Measurements from ENCODE around the gene OR51B6. TPM values are rescaled to one million over a fixed set of nuclear protein-coding genes. Genes with fewer than 3 reads are reported as not detected.
A peak's percentile ranks its signal among the peaks of the same experiment; 100 is the strongest.

Gene OR51B6
- total RNA-seq, 4 donors from 2014 or later: not detected

- no peak overlapping the region for H3K4me3 ChIP-seq
- no peaks in the 10 kb centered on the region for H3K27me3 ChIP-seq
- no peaks in the 10 kb centered on the region for H3K4me1 ChIP-seq
- H3K9me3 ChIP-seq: no peaks in the 10 kb centered on the region
- H3K36me3 ChIP-seq: no peaks in the 10 kb centered on the region
- no peak overlapping the region for H3K27ac ChIP-seq
- TF ChIP-seq CTCF (IDR thresholded peaks at IDR 0.05) (no peak), POLR2AphosphoS5 (IDR thresholded peaks at IDR 0.05) (no peak), EP300 (IDR thresholded peaks at IDR 0.05) (no peak), POLR2A (IDR thresholded peaks at IDR 0.05) (no peak)
- ATAC-seq: peak; percentile 22
These were observed 18.5 kb downstream of the OR51B6 start for GRCh38 chr11:5369789-5370188.

GRCh38 chr11:5380740-5381342, 29.5 kb downstream of the OR51B6 start:
- H3K4me3 ChIP-seq: no peak overlapping the region
- 57 to 73% methylated on average over 3 to 4 of the region's 4 CpGs for WGBS, 2 donors (ENCODE audit: low coverage in 1 of 2)
- no peak overlapping the region for H3K27ac ChIP-seq
- ATAC-seq: no peak
- H3K9me3 ChIP-seq: peaks cover 0 to 7% (median 0%) of the 10 kb centered on the region in 3 donors
- H3K27me3 ChIP-seq: no peaks in the 10 kb centered on the region
- H3K4me1 ChIP-seq: no peaks in the 10 kb centered on the region
- H3K36me3 ChIP-seq: no peaks in the 10 kb centered on the region
- TF ChIP-seq POLR2AphosphoS5 (IDR thresholded peaks at IDR 0.05) (no peak), CTCF (IDR thresholded peaks at IDR 0.05) (peak in 3 of 4 experiments; percentile 42 to 58 (median 44)), POLR2A (IDR thresholded peaks at IDR 0.05) (no peak), EP300 (IDR thresholded peaks at IDR 0.05) (no peak)

- H3K9me3 ChIP-seq: no peaks in the 10 kb centered on the region
- 33% methylated on average over 1 of the region's 1 CpG; no CpG with 5 or more reads in 1 of the 2 donors for WGBS, 2 donors (ENCODE audit: low coverage in 1 of 2)
- ATAC-seq: no peak
- no peak within 1 kb of the TSS for H3K4me3 ChIP-seq
- no peaks in the 10 kb centered on the region for H3K27me3 ChIP-seq
- H3K4me1 ChIP-seq: no peaks in the 10 kb centered on the region
- TF ChIP-seq POLR2A (IDR thresholded peaks at IDR 0.05): no peak
- TF ChIP-seq EP300 (IDR thresholded peaks at IDR 0.05): no peak
- TF ChIP-seq CTCF (IDR thresholded peaks at IDR 0.05): no peak
- no peak for TF ChIP-seq POLR2AphosphoS5 (IDR thresholded peaks at IDR 0.05)
- no peak within 1 kb of the TSS for H3K27ac ChIP-seq
- H3K36me3 ChIP-seq: no peaks in the 10 kb centered on the region
These were observed 32.3 kb downstream of the OR51B6 start, which contains the start of gene OR51M1 for GRCh38 chr11:5383576-5383975. Gene OR51M1 (plus strand): TSS chr11:5383812. CDS start chr11:5389399, 5,587 bp downstream.

- TF ChIP-seq POLR2AphosphoS5 (IDR thresholded peaks at IDR 0.05) (no peak), POLR2A (IDR thresholded peaks at IDR 0.05) (no peak), CTCF (IDR thresholded peaks at IDR 0.05) (no peak), EP300 (IDR thresholded peaks at IDR 0.05) (no peak)
These were observed 33.0 kb downstream of the OR51B6 start for GRCh38 chr11:5384335-5384734.

GRCh38 chr11:5390210-5390609, 38.9 kb downstream of the OR51B6 start:
- no peaks in the 10 kb centered on the region for H3K27me3 ChIP-seq
- ATAC-seq: no peak
- H3K27ac ChIP-seq: no peak overlapping the region
- no peaks in the 10 kb centered on the region for H3K9me3 ChIP-seq
- H3K4me1 ChIP-seq: no peaks in the 10 kb centered on the region
- no peaks in the 10 kb centered on the region for H3K36me3 ChIP-seq
- no peak for TF ChIP-seq POLR2A (IDR thresholded peaks at IDR 0.05)
- TF ChIP-seq CTCF (IDR thresholded peaks at IDR 0.05): no peak
- TF ChIP-seq EP300 (IDR thresholded peaks at IDR 0.05): no peak
- TF ChIP-seq POLR2AphosphoS5 (IDR thresholded peaks at IDR 0.05): no peak
- no peak overlapping the region for H3K4me3 ChIP-seq
- 73 to 80% methylated on average over 1 to 2 of the region's 2 CpGs for WGBS, 2 donors (ENCODE audit: low coverage in 1 of 2)

More at GRCh38 chr11:5384335-5384734, 33.0 kb downstream of the OR51B6 start:
- no peaks in the 10 kb centered on the region for H3K27me3 ChIP-seq
- no peak overlapping the region for H3K4me3 ChIP-seq
- H3K9me3 ChIP-seq: no peaks in the 10 kb centered on the region
- H3K4me1 ChIP-seq: no peaks in the 10 kb centered on the region
- WGBS, 2 donors (ENCODE audit: low coverage in 1 of 2): 40 to 55% methylated on average over 1 to 2 of the region's 2 CpGs
- H3K27ac ChIP-seq: no peak overlapping the region
- H3K36me3 ChIP-seq: no peaks in the 10 kb centered on the region
- ATAC-seq: no peak

Measured in gastroesophageal sphincter (tissue), 4 donors.